A549 (cell line): ENCODE data around the gene XRCC2. TPM values are rescaled to one million over a fixed set of nuclear protein-coding genes. Genes with fewer than 3 reads are reported as not detected.

Source experiments
- ATAC-seq, 2 experiments: fragments of 200-7000 bp in 1 of 2; fragments of >200 bp in 1 of 2; cut with Nextera tagmentation in 1 of 2; cut with Tn5 transposase in 1 of 2; 3 replicates each; pipeline versions ENCODE4 v1.8.0 to v1.9.1; 2018 to 2020; ENCODE audit warnings: mild to moderate bottlenecking in 1 of 2, moderate library complexity in 1 of 2
- CTCF ChIA-PET: fragments of 300-600 bp; sonication (Branson Sonifier 250); formaldehyde crosslinking; extraction: SDS; loops from one replicate; lab custom pipeline; 2021; ENCODE audit warnings: antibody characterized with exemption, inconsistent platforms; lab: Yijun Ruan, JAX
- POLR2A ChIA-PET: fragments of 350-600 bp; formaldehyde crosslinking; extraction: SDS; loops from one replicate; lab custom pipeline; 2021; ENCODE audit warnings: antibody characterized with exemption, inconsistent platforms; lab: Yijun Ruan, JAX
- DNase-seq, 2 experiments: peaks; one replicate each; pipeline versions ENCODE4 v3.0.0 to v3.0.0-alpha.2; 2011 to 2016; ENCODE audit warnings: low read depth in 1 of 2, low spot score in 1 of 2
- FAIRE-seq: peaks from 2 replicates; lab custom pipeline; 2011; peaks lifted over from hg19 to GRCh38; lab: Jason Lieb, UNC
- H3K27ac ChIP-seq, 2 experiments: fragments of >200 bp; sonication (Bioruptor Twin); formaldehyde crosslinking; 3 replicates each; pipeline ENCODE4 v1.5.1; 2016 to 2017
- H3K4me1 ChIP-seq: fragments of >200 bp; sonication (Bioruptor Twin); formaldehyde crosslinking; 3 replicates; pipeline ENCODE4 v1.6.1; 2016
- H3K4me2 ChIP-seq: fragments of >200 bp; sonication (Bioruptor Twin); formaldehyde crosslinking; 3 replicates; pipeline ENCODE4 v1.6.1; 2016
- H3K4me3 ChIP-seq: fragments of >200 bp; sonication (Bioruptor Twin); formaldehyde crosslinking; 3 replicates; pipeline ENCODE4 v1.5.1; 2016
- H3K9me3 ChIP-seq: fragments of >200 bp; sonication (Bioruptor Twin); formaldehyde crosslinking; 3 replicates; pipeline ENCODE4 v1.6.1; 2016
- ATOH8 ChIP-seq: fragments of 250-450 bp; sonication (Bioruptor Pico); IDR thresholded peaks from 2 replicates; pipeline ENCODE4 v1.5.0; 2020; ENCODE audit warnings: low read depth, mild to moderate bottlenecking, moderate library complexity
- CHD2 ChIP-seq: fragments of 150-350 bp; IDR thresholded peaks from 2 replicates; pipeline ENCODE4 v1.6.1; 2014; ENCODE audit warnings: low read length; ENCODE audit not compliant: partially characterized antibody
- E2F6 ChIP-seq: IDR thresholded peaks from 2 replicates; pipeline ENCODE4 v1.6.1; 2012; ENCODE audit warnings: low read depth, borderline replicate concordance
- EP300 ChIP-seq, 2 experiments: fragments of >200 bp; sonication (Bioruptor Twin); formaldehyde crosslinking; IDR thresholded peaks; 2 replicates in 1 of 2; 3 replicates in 1 of 2; pipeline ENCODE4 v1.6.1; 2016 to 2017
- FOSB ChIP-seq: fragments of 250-450 bp; sonication (Bioruptor Pico); IDR thresholded peaks from 2 replicates; pipeline ENCODE4 v1.5.0; 2020; ENCODE audit warnings: mild to moderate bottlenecking, moderate library complexity
- FOXS1 ChIP-seq: fragments of 250-450 bp; sonication (Bioruptor Pico); IDR thresholded peaks from 2 replicates; pipeline ENCODE4 v1.5.0; 2020; ENCODE audit warnings: mild to moderate bottlenecking, moderate library complexity
- HES2 ChIP-seq: fragments of >200 bp; sonication (Bioruptor Twin); formaldehyde crosslinking; IDR thresholded peaks from 2 replicates; pipeline ENCODE4 v1.6.1; 2016
- HOXA7 ChIP-seq: fragments of 250-450 bp; sonication (Bioruptor Pico); IDR thresholded peaks from 2 replicates; pipeline ENCODE4 v1.5.0; 2020; ENCODE audit warnings: mild to moderate bottlenecking, moderate library complexity
- HOXB5 ChIP-seq: fragments of 250-450 bp; sonication (Bioruptor Pico); IDR thresholded peaks from 2 replicates; pipeline ENCODE4 v1.5.0; 2020; ENCODE audit warnings: mild to moderate bottlenecking, moderate library complexity
- JUNB ChIP-seq: fragments of >200 bp; sonication (Bioruptor Twin); formaldehyde crosslinking; IDR thresholded peaks from 2 replicates; pipeline ENCODE4 v1.6.1; 2016
- KDM1A ChIP-seq: fragments of 200-600 bp; sonication (generic); IDR thresholded peaks from 2 replicates; pipeline ENCODE4 v1.6.1; 2016; ENCODE audit warnings: low read depth, mild to moderate bottlenecking
- KDM5A ChIP-seq: fragments of 200-600 bp; sonication (generic); IDR thresholded peaks from 2 replicates; pipeline ENCODE4 v1.6.1; 2016; ENCODE audit warnings: antibody characterized with exemption, mild to moderate bottlenecking
- MAFK ChIP-seq: fragments of 450-650 bp; IDR thresholded peaks from 2 replicates; pipeline ENCODE4 v1.6.1; 2014; ENCODE audit not compliant: partially characterized antibody
- NFE2L2 ChIP-seq: fragments of 150-350 bp; conservative IDR thresholded peaks from 2 replicates; pipeline ENCODE4 v1.6.1; 2014; ENCODE audit warnings: low read length
- POLR2A ChIP-seq: IDR thresholded peaks from 2 replicates; pipeline ENCODE4 v1.6.1; 2012; ENCODE audit warnings: mild to moderate bottlenecking, low read length
- POLR2AphosphoS2 ChIP-seq: conservative IDR thresholded peaks from 2 replicates; pipeline ENCODE4 v1.6.1; 2012; ENCODE audit warnings: low read length, improper control_type of control experiment, inconsistent platforms
- RAD21 ChIP-seq, 2 experiments: fragments of >200 bp in 1 of 2; sonication (Bioruptor Twin) in 1 of 2; formaldehyde crosslinking in 1 of 2; IDR thresholded peaks in 1 of 2; conservative IDR thresholded peaks in 1 of 2; 2 replicates in 1 of 2; 3 replicates in 1 of 2; pipeline ENCODE4 v1.6.1; 2012 to 2018; ENCODE audit warnings: inconsistent platforms in 1 of 2
- RARB ChIP-seq: fragments of 250-450 bp; sonication (Bioruptor Pico); IDR thresholded peaks from 2 replicates; pipeline ENCODE4 v1.8.0; 2021; ENCODE audit warnings: mild to moderate bottlenecking, moderate library complexity
- SREBF2 ChIP-seq: fragments of 450-650 bp; IDR thresholded peaks from 2 replicates; pipeline ENCODE4 v1.6.1; 2014; ENCODE audit warnings: mild to moderate bottlenecking, moderate library complexity
- TFCP2L1 ChIP-seq: fragments of 250-450 bp; sonication (Bioruptor Pico); IDR thresholded peaks from 2 replicates; pipeline ENCODE4 v1.5.0; 2021; ENCODE audit warnings: mild to moderate bottlenecking
- USF2 ChIP-seq: fragments of 450-650 bp; IDR thresholded peaks from 2 replicates; pipeline ENCODE4 v1.6.1; 2014; ENCODE audit warnings: antibody characterized with exemption
- ZC3H11A ChIP-seq: fragments of 450-650 bp; IDR thresholded peaks from 2 replicates; pipeline ENCODE4 v1.6.1; 2014; ENCODE audit warnings: antibody characterized with exemption, mild to moderate bottlenecking
- WGBS: methylation state at CpG from one replicate; pipeline ENCODE4 v1.1.6; 2017; ENCODE audit errors: missing lambda C conversion rate; 5-methylcytosine and 5-hydroxymethylcytosine counted together
- polyA plus RNA-seq, 4 experiments: library from polyadenylated mRNA; depleted of rRNA in 3 of 4; stranded (reverse); fragments of >200 nt; fragmentation: RNase III in 1 of 4; extraction: RNeasy Plus Mini Kit Qiagen cat#74134 plus additional on column Dnase treatment in 1 of 4; gene quantifications; 2 replicates in 3 of 4; 3 replicates in 1 of 4; pipeline ENCODE4 v1.2.3, GENCODE V29; 2011 to 2017
- TF ChIP-seq, protein P1 (sequence below): IDR thresholded peaks from 2 replicates; pipeline ENCODE4 v1.6.1; 2012
- TF ChIP-seq, protein P2 (sequence below): fragments of 250-450 bp; sonication (Bioruptor Pico); IDR thresholded peaks from 2 replicates; pipeline ENCODE4 v1.5.0; 2021; ENCODE audit warnings: mild to moderate bottlenecking, moderate library complexity, borderline replicate concordance
- TF ChIP-seq, protein P3 (sequence below): fragments of 150-350 bp; IDR thresholded peaks from 2 replicates; pipeline ENCODE4 v1.6.1; 2014; ENCODE audit warnings: low read depth, mild to moderate bottlenecking, low read length

The XRCC2 gene
- polyA plus RNA-seq, 2 of the 4 experiments (the other 2 are of a cell fraction): 12.3 to 13.1 TPM

- TF ChIP-seq USF2 (no peak), POLR2A (no peak), SREBF2 (no peak), NFE2L2 (no peak)
- TF ChIP-seq, protein P1, sequence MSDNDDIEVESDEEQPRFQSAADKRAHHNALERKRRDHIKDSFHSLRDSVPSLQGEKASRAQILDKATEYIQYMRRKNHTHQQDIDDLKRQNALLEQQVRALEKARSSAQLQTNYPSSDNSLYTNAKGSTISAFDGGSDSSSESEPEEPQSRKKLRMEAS: no peak
Measured at GRCh38 chr7:152637161-152637560, 38.8 kb downstream of the XRCC2 start (continued).

- TF ChIP-seq RARB (CRISPR knock-in tag) (no peak), HES2 (no peak), KDM1A (no peak), TFCP2L1 (no peak), JUNB (no peak), POLR2AphosphoS2 (no peak)
- TF ChIP-seq, protein P1: no peak
- TF ChIP-seq, all 56 proteins: peak for 0
- POLR2A ChIA-PET: no interaction called here
Measured at GRCh38 chr7:152636441-152636840, 39.5 kb downstream of the XRCC2 start.

GRCh38 chr7:152633504-152633903 lies 42.4 kb downstream of the XRCC2 start:
- ATAC-seq (no peak), FAIRE-seq (no peak), DNase-seq (no peak)
- WGBS: 61% methylated on average over 8 of the region's 8 CpGs
- Histone ChIP-seq H3K4me3 (no peak overlapping the region), H3K27ac (no peak overlapping the region), H3K9me3 (no peaks in the 10 kb centered on the region), H3K4me1 (no peaks in the 10 kb centered on the region), H3K4me2 (no peak overlapping the region)
- POLR2A ChIA-PET: no interaction called here
- TF ChIP-seq HOXA7 (CRISPR knock-in tag) (no peak), CHD2 (no peak), HOXB5 (CRISPR knock-in tag) (no peak), RAD21 (conservative IDR thresholded peaks at IDR 0.05 in 1 of 2, IDR thresholded peaks at IDR 0.05 in 1 of 2) (no peak), FOSB (CRISPR knock-in tag) (no peak), JUNB (no peak), KDM5A (no peak)
- CTCF ChIA-PET: no interaction called here

More at GRCh38 chr7:152636441-152636840, 39.5 kb downstream of the XRCC2 start:
- 88% methylated on average over 6 of the region's 6 CpGs for WGBS
- no peak for DNase-seq
- Histone ChIP-seq H3K27ac (no peak overlapping the region), H3K4me2 (no peak overlapping the region), H3K4me3 (no peak overlapping the region), H3K4me1 (no peaks in the 10 kb centered on the region), H3K9me3 (no peaks in the 10 kb centered on the region)
- no peak for ATAC-seq
- CTCF ChIA-PET: no interaction called here
- no peak for FAIRE-seq

GRCh38 chr7:152633072-152633471 lies 42.9 kb downstream of the XRCC2 start:
- CTCF ChIA-PET: no interaction called here
- no peak overlapping the region for H3K4me2 ChIP-seq
- POLR2A ChIA-PET: no interaction called here
- no peak for ATAC-seq
- no peak overlapping the region for H3K4me3 ChIP-seq
- DNase-seq: no peak
- no peak overlapping the region for H3K27ac ChIP-seq
- FAIRE-seq: no peak
- WGBS: 67% methylated on average over 8 of the region's 8 CpGs
- no peaks in the 10 kb centered on the region for H3K4me1 ChIP-seq
- H3K9me3 ChIP-seq: no peaks in the 10 kb centered on the region
- TF ChIP-seq KDM5A (no peak), ATOH8 (CRISPR knock-in tag) (no peak), E2F6 (no peak), MAFK (no peak), ZC3H11A (no peak), KDM1A (no peak), FOXS1 (CRISPR knock-in tag) (no peak), EP300 (IDR thresholded peaks at IDR 0.05) (no peak)
- TF ChIP-seq, protein P2, sequence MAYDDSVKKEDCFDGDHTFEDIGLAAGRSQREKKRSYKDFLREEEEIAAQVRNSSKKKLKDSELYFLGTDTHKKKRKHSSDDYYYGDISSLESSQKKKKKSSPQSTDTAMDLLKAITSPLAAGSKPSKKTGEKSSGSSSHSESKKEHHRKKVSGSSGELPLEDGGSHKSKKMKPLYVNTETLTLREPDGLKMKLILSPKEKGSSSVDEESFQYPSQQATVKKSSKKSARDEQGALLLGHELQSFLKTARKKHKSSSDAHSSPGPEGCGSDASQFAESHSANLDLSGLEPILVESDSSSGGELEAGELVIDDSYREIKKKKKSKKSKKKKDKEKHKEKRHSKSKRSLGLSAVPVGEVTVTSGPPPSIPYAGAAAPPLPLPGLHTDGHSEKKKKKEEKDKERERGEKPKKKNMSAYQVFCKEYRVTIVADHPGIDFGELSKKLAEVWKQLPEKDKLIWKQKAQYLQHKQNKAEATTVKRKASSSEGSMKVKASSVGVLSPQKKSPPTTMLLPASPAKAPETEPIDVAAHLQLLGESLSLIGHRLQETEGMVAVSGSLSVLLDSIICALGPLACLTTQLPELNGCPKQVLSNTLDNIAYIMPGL (CRISPR knock-in tag): no peak
- TF ChIP-seq, protein P3, sequence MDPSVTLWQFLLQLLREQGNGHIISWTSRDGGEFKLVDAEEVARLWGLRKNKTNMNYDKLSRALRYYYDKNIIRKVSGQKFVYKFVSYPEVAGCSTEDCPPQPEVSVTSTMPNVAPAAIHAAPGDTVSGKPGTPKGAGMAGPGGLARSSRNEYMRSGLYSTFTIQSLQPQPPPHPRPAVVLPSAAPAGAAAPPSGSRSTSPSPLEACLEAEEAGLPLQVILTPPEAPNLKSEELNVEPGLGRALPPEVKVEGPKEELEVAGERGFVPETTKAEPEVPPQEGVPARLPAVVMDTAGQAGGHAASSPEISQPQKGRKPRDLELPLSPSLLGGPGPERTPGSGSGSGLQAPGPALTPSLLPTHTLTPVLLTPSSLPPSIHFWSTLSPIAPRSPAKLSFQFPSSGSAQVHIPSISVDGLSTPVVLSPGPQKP: no peak
